ENCODE measurements around the gene PIEZO2.
"Not testable (repeated sequence)": the region's sequence is repeated elsewhere in the genome, so short reads cannot be mapped to it uniquely, and the experiment has no call there.

PIEZO2 gene

DNA sequence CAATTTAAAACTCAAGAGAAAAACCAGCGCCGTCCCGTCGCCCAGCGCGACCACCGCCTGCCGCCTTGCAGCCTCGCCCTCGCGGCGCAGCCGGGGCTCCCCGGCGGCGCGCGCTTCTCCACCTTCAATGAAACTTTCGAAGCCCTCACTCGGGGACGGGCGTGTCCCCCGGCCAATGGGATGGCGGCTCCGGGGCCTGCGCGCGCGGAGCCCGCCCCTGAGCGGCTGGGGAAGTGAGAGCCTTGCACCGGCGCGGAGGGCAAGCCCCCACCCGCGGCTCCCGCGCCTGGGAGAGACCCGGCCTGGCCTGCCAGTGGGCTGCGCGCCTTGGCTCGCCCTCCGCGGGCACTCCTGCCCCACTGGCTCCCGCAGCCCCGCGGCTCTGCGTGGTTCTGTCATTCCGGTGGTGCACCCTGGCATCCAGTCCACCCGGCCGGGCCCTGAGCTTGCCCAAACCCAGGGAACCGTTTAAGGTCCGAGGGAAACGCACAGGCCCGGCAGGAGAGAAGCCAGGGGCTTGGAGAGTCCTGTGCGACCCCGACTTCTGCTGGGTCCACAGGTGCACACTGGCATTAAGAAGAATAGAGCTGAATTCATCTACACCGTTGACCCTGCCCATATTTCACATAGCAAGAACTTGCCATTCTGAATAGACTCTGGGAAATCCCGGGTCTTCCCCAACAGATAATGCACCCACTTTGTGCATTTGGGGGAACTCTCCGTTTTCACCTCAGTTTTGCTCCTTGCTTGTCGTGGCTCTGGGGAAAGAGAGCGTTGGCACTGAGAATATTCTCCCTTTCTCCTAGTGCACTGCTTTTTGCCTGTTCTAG, at the start of gene PIEZO2:
PIEZO2 (minus strand) TSS at position 129 of the 830 bp plus-strand sequence. CDS start 981 bp downstream, outside the sequence.
- DNase-seq, result no peak

DNA sequence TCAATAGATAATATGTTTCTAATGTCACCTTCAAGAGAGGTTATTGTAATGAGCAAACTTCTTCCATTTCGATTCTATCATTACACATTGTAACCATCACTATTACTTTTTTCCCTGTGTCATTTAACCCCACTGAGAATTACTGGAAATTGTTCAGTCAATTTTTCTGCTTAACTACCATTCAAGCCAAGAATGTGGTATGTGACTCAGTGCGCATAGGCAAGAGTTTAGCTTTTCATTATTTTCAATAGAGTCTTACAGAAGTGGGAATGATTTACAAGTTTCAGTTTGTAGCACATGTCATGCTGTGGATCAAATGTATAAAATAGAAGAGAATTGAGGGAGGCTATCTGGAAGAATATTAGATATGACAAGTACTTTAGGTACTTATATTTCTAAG, 34.3 kb upstream of the PIEZO2 start:
- no peak for DNase-seq

DNA sequence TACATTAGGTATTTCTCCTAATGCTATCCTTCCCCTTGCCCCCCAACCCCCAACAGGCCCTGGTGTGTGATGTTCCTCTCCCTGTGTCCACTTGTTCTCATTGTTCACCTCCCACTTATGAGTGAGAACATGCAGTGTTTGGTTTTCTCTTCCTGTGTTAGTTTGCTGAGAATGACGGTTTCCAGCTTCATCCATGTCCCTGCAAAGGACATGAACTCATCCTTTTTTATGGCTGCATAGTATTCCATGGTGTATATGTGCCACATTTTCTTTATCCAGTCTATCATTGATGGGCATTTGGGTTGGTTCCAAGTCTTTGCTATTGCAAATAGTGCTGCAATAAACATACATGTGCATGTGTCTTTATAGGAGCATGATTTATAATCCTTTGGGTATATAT, 32.3 kb upstream of the PIEZO2 start:
- DNase-seq, result not testable (repeated sequence)

DNA sequence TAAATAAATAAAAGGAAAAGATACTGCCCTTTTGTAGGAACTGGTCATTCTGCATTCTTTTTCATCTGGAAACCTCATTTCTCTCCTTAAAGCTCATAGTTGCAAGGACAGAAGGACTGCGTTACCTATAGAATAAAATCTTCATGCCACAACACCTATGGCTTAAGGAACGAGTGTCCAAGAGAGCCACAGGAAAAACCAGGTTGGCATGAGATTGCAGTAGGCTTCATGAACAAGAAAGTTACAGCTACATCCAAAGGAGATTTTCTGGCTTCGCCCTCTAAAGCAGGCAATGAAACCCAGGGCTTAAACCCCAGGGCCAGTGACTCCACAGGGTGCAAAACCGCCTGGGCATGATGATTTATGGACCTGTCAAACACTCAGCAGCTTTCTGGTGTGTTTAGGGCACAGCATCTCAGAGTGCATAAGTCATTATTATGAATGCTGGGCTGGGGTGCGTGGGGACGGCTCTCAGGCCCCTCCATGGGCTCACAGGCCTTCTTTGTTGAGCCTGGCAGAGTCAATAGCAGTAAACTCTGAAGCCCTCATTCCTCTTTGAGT, 30.7 kb upstream of the PIEZO2 start:
- DNase-seq, result no peak

DNA sequence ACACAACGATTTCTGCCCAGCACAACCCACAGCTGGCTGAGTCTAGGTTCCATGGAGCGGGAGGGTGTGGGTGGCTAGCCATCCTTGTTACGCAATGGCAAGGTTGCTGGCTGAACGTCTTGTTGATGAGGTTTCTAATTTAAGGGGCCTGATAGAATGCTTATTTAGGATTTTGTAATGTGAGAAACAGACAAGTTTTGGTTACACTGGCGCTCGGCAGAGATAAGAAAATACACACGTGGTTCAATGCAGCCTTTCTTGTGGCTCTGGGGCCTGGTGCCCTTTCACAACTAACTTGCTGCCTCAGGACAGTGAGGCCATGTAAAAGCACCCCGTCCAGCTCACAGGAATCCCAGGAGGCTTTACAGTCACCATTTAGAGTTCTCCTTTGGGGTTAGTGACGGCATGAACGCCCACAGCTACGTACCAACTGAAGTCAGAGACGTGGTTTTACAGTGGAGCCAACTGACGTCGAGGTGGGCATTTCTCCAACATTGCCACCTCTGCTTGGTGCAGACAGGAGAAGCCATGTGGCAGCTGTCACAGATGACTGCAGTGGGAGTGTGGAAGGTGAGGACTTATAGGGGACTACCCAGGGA, 29.7 kb upstream of the PIEZO2 start:
- DNase-seq, result no peak

DNA sequence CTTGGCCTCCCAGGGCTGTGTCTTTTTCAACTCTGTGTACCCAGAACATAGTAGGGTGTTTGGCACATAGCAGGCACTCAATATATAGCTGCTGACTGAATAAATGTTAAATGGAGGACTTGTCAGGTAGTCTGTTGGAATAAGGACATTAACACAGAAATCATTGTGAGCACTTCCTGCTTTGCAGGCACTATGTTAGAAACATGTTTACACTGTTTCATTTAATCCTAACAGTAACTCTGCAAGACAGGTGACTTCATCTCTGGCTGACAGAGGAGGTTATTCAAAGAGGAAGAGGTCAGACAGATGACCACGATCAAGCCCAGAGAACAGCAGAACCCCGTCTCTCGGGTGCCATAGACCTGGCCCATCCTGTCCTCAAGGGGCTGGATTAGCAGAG, 28.0 kb upstream of the PIEZO2 start:
- DNase-seq, result no peak

DNA sequence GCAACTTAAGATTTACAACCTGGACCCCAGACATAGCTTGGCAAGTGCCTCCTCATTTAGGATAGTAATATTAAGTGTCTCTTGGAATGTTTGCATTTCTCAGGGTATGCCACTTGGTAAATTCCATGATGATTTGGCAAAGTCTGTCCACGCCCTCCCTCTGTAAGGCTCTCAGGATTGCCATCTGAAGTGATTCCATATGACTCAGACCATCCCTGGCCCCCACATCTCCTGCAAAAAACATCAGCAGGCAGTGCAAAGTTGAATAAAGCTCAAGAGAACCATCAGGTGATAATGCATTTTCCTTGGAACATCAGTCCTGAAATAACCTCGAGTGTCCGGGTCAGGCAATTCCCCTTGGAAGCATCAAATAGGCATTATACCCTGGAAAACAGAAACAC, 27.1 kb upstream of the PIEZO2 start:
- no peak for DNase-seq

DNA sequence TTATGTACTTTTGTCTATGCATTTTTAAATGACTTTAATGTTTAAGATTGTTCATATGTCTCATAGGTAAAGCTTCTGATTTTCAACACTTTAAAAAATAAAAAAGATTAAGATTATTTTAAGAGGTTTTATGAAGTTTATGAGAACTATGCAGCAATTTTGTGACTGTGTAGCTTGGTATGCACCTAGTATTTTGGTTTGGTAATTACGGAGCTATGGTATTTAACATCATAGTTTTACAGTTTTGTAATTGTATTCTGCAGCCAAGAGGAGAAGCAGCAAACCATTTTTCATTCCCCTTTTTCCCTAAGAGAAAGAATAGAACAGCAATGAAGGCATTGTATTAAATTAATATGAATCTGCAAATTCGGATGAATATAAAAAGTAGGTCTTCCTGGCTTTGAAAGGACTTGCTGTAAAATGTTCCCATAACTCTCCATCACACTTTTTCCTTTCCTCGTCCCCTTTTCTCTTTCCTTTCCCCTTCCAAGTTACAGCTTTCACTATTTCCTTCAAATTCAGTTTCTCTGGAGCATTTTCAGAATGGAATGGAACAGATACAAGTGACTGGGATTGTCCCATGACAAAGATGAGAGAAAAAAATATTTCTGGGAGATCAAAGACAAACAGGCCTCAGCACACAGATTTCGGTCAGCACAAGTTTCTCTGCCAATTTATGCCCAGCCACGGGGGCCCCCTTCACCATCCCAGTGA, 26.1 kb upstream of the PIEZO2 start:
- DNase-seq, result no peak

DNA sequence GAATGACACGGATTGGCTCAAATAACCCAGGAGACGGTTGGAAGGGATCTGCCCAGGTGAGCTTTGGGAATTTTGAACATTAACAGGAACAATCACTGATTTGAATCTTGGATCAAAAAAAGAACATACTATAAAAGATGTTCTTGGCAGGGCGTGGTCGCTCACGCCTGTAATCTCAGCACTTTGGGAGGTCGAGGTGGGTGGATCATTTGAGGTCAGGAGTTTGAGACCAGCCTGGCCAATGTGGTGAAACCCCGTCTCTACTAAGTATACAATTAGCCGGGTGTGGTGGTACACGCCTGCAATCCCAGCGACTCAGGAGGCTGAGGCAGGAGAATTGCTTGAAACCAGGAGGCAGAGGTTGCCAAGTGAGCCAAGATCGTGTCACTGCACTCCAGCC, 24.8 kb upstream of the PIEZO2 start:
- DNase-seq, result not testable (repeated sequence)

DNA sequence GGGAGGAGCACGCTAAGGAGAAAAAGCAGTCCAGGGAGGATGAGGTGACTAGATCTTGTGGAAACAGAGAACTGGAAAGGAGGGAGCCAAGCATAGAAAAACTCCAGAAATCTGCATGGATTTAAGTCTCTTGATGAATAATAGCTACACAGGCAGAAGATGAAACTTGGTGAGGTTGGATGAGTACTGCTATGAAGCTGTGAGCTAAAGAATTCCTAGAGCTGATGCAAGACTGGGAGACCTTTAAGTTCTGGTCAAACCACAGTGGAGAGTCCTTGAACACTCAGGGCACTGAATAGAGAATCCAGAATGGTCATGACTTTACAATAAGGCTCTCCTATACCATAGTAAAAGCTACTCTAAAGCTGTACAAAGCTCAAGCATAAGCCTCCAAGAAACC, 18.4 kb upstream of the PIEZO2 start:
- no peak for DNase-seq

DNA sequence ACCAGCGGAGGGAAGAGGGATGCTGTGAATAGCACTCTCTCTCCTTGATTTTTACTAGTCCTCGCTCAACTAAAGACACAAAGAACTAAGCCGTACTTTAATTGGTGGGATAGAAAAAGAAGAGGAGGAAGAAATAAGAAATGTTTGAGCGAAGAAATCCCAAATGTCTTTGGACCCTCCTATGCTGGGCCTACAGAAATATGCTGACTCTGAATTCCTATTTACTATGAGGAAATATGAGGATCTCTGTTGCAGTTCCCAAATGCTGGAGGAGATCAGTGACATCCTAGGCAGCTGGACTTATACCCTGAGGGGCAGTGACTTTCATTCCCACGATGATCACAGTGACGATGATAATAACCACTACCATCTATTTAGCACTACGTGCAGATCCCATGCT, 16.6 kb upstream of the PIEZO2 start:
- DNase-seq, result no peak

DNA sequence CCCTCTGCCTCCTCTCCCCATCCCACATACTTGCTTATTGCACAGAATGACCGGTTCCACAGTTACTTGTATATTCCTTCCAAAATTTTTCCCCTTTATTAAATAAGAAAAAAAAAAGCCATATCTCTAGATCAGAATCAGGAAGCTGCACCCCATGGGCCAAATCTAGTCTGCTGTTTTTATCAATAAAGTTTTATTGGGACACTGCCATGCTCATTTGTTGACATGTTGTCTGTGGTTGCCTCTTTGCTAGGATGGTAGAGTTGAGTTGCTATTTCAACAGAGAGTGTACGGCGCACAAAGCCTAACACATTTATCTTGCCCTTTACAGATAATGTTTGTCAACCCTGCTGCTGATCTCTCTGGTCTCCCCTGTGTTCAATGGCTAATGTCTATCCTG, 15.8 kb upstream of the PIEZO2 start:
- DNase-seq, result no peak

DNA sequence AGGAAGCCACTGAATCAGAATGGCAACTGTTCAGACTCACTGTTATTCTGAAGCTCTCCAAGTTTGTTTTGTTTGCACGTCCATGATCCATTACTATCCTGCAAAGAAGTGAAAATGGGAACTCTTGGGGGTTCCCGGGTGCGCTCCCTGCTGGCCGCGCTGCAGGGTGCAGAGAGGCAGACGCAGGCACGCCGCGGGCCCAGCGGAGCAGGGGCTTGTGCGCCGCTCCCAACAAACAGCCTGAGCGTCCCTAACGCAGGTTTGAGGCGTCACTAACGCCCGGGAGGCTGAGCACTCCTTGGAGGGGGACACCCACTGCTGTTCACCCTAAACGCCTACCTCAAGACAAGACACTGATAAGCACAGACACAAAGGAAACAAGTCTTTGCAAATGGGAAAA, 14.3 kb upstream of the PIEZO2 start:
- no peak for DNase-seq

DNA sequence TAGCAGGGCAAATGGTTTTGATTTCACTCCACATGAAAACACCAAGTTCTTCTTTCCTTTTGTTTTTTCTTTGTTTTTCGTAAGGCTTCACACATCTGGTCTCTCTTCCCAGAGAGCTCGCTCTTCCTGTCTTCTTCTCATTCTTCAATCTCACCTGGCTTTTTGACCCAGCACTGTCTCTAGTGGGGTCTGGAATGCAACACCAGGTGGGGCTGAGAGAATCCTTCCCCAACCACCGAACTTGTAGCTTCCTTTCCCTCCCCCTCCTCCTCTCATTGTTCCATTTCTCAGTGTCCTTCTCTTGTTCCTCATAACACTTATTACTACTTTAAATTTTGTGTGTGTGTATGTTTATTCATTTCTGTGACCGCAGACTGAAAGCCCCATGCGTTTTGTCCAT, 13.5 kb upstream of the PIEZO2 start:
- no peak for DNase-seq

DNA sequence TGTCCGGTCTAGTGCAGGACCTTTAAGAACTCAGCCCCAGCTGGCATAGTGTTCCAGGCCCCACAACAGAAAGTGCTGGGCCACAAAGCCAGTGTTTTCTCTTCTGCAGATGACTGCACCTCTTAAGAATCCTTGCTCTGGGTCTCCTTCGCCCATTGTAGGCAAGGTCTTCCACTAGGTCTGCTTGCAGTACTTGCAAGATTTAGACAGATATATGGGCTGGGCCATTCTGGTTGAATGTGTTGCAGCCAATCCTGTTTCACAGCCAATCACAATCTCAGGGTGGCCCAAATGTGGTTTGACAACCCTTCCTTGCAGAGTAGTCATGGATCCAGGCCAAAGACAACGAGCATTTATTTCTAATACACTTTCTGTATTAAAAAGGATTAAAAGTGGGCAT, 13.1 kb upstream of the PIEZO2 start:
- DNase-seq, result no peak

DNA sequence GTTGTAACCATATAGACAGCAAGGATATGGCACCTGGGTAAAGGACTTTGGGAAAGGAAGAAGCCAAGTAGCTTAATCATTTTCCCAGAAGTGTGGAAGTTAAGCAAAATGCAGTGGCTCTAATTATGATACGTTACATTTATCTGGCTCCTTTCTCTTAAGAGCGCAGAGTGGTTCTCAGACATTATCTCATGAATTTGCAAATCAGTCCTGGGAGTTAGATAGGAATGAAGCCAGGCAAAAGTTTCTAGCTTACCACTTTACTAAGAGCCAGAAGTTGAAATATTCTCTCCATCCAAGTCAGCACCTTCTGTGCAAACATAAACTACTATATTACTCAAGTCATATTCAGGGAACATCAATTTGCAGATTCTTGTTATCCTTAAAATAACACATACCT, 10.9 kb upstream of the PIEZO2 start:
- DNase-seq, result no peak

DNA sequence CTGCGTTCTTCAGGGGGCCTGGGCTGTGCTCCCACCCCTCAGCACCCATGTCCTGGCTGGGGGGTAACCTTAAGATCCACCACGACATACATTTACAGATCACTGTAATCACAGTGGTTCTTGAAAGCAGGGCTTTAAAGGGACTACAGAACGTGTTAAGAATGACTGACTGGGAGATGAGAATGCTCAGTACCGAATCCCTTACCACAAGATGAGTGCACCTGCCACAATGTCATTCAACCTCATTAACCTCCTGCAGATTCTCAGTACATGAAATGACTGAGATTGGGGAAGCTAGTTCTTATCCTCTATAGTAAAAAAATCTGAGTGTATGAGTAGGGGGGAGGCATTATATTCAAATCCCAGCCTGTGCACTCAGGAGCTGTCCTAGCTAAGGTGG, 10.5 kb upstream of the PIEZO2 start:
- no peak for DNase-seq

DNA sequence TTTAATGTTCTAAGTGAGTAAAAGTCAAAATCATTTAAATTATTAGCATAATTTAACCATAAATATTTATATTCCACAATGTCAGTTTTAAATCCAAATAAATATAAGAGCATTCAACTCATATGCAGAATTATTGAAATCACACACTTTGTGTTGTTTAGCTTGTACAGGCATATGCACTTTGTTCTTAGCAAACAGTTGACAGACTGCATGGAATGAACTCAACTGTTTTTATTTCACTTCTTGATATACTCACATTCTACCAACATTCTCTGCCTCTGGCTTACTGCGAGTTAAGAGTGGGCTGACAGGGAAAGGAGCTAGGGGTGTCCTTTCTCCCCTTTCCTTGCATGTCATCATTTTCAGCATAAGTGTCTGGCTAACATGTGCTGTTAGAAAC, 7.6 kb upstream of the PIEZO2 start:
- no peak for DNase-seq

DNA sequence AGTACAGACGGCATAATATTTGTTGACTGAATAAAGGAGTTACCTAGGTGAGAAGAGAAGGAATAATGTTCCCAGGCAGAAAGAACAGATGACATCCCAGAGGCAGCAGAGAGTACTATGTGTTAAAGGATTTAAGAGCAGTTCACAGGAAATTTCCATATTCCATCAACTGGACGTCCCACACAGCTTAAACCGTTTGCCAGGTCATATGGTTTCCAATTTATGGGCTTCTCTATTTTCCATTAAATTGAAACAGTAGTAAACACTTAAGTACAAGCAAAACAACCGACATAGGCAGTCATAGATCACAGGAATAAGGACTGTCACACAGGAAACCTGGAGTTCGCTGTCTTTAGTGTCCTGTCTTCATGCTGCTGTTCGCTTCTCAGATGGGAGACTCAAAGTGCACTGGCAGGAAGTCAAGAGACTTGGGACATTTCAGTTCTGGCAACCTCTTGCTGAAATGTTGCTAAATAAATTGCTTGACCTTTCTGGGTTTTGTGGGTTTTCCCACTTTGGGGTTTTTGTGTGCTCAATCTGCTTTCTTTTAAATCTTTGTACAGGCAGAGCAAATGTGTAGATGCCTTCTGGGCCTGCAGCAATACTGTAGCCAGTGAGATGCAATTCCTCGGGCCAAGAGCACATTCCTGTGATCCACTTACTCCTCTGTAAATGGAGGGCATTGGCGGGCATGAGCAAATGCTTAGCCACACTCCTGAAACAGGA, 5.8 kb upstream of the PIEZO2 start:
- DNase-seq, result no peak

DNA sequence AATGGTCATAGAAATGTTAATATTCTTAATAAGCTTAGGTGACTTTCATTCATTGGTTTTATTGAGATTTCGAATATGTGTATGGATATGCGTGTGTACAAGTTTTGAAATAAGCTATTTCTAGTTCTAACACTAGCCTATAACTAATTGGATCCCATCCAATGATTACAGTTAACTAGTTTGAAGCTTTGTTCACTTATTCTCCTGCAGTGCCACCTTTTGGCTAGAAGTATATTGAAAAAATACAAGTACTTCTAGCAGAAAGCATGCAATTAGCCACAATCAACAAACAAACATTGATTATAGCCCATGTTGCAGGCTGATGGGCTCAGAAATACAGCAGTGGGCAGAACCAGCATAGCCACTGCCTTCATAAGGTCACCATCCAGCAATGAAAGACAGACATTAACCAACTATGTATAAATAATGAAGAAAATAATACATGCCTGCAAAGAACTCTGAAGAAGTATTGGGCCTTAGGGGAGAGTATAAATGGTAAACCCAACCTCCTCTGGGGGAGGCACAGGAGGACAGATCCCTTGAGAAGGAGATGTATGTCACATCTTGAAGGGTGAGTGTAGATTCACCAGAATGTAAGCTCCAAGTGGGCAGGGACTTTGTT, 5.1 kb upstream of the PIEZO2 start:
- DNase-seq, result peak; percentile 14

DNA sequence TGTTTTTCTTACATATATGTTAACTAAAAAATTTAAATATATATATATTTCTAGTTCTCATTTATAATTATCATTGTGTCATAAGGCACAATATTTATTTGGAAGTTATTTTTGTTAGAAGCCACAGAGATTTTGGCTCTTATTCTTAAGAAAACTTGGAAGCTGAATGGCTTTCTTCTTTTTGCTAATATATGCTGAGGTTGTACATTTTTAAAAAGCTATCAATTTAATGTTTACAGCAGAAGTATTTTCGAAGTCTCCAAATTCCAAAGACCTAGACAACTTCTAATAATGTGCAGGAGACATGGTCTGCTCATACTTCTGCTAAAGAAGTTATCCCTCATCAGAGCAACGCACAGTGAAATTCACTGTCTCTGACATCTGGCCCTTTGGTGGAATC, 3.7 kb upstream of the PIEZO2 start:
- no peak for DNase-seq

DNA sequence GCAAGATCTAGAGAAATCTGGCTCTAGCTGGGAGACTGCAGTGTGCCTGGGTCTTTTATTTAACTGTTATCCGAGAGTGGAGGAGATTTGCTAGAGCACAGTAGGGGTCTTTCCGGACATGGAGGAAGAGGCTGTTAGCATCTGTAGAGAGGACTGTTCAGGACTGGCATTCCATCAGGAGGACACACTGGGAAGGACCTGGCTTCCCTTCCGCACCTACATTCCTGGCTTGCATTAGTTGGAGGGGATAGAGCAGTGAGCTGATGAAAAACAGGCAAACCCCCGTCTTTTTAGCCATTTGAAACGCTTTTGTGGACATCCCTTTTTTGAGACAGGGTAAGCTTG, 874 bp upstream of the PIEZO2 start:
- DNase-seq, result no peak
